GM18505 (cell line): ENCODE measurements around the gene PLCB4.

Experiments
- ATAC-seq: cut with Tn5 transposase; IDR thresholded peaks from one replicate; pipeline ENCODE4 v1.9.1; 2021; ENCODE audit not compliant: unreplicated experiment
- POLR2A ChIP-seq: IDR thresholded peaks from 4 replicates; pipeline ENCODE4 v1.6.1; 2011; ENCODE audit warnings: borderline replicate concordance; ENCODE audit not compliant: insufficient read depth, insufficient read length; ENCODE audit errors: extremely low read depth

PLCB4 gene

GRCh38 chr20:9179193-9179802, 110.4 kb downstream of the PLCB4 start:
- no peak for TF ChIP-seq POLR2A
- ATAC-seq = no peak

- ATAC-seq = no peak
- no peak for TF ChIP-seq POLR2A
Observed at GRCh38 chr20:9179867-9180266, 111.0 kb downstream of the PLCB4 start.

DNA sequence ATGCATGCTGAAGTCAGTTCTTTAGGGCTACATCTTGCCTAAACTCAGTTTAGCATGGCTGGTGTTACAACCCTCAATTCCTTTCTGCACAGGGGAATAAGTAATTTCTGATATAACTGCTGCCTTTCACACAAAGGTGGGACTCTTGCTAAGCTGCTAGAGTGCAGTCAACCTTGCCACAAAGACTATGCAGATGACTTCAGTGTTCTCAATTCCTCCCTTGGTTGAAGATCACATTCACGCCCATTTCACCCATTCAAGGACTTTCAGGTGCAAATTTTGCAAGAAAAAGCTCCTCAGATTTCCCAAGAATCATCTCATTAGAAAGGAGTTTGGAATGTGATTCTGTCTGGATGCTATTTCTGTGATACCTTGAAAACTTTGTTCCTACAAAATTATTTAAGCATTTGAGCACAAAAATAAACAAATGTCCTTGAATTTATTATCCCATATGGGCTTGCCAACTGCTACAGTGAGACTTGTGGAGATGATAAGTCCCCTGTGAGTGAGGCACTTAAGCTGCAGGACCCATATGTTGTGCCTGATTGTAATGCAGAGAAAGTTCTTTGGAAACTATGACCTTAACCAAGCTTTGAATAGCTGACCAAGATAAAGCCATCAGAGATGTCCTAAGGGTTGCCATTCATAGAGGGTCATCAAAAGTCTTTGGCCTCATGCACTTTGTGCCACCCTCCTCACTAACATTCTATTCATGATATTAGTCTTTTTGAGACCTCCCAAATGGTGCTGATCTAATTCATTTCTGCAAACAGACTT, 111.8 kb downstream of the PLCB4 start:
- ATAC-seq = no peak
- TF ChIP-seq POLR2A = no peak

- ATAC-seq = no peak
Observed at GRCh38 chr20:9185511-9185910, 116.6 kb downstream of the PLCB4 start.

GRCh38 chr20:9186396-9186795, 117.5 kb downstream of the PLCB4 start:
- TF ChIP-seq POLR2A = no peak
- ATAC-seq = no peak

More at GRCh38 chr20:9185511-9185910, 116.6 kb downstream of the PLCB4 start:
- no peak for TF ChIP-seq POLR2A

DNA sequence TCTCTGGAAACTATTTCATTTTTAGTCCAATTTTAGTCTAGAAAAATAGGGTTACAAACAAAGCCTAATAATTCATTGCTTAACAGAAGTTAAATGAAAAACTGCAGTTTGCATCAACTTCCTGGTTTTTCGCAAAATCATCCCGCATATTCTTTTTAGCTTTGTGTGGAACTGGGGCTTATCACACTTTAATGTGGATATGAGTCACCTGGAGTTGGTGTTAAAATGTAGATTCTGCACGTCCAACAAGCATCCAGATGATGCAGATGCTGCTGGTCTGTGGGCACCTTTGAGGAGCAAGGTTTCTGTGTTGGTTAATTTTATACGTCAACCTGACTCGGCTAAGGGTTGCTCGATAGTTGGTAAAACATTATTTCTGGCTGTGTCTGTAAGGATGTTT, 126.1 kb downstream of the PLCB4 start:
- no peak for TF ChIP-seq POLR2A
- no peak for ATAC-seq

GRCh38 chr20:9196110-9196509, 127.2 kb downstream of the PLCB4 start:
- no peak for ATAC-seq
- TF ChIP-seq POLR2A = no peak

GRCh38 chr20:9198460-9198859, 129.6 kb downstream of the PLCB4 start:
- ATAC-seq = no peak

GRCh38 chr20:9200196-9200595, 131.3 kb downstream of the PLCB4 start:
- TF ChIP-seq POLR2A = no peak
- no peak for ATAC-seq

More at GRCh38 chr20:9198460-9198859, 129.6 kb downstream of the PLCB4 start:
- TF ChIP-seq POLR2A = no peak

DNA sequence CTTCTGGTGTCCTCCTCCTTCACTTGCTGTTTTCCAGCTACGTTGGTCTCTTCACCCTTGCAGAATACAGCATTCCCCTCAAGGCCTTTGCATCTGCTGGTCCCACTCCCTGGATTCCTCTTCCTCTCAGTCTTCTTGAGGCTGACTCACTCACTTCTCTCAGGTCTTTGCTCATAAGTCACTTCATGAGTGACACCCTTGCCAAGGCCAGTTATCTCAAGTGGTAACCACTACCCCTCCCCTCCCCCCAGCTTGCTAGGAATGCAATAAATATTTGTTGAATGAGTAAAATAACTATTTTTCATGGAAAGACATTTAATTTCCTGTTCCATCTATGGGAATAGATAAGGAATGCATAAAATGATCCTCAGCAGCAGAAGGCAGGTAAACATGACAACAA, 131.7 kb downstream of the PLCB4 start:
- TF ChIP-seq POLR2A = no peak
- no peak for ATAC-seq

- no peak for TF ChIP-seq POLR2A
- no peak for ATAC-seq
Observed at GRCh38 chr20:9202420-9203080, 133.7 kb downstream of the PLCB4 start.

DNA sequence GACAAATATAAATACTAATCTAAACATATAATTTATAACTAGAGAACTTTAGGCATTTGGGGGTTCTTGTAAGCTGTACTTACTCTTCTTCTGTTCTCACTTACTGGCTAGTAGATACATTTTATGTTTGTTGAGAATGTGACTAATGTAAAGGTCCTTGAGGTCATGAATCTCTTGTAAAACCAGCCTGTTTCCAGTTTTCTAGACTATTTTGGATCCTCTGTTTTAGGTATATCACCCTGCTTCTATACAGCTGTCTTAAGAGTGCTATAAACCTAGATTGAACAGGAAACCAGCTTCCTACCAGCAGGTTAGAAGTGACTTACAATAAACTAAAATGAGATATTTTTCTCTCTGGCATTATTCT, 134.2 kb downstream of the PLCB4 start:
- ATAC-seq = no peak
- no peak for TF ChIP-seq POLR2A

DNA sequence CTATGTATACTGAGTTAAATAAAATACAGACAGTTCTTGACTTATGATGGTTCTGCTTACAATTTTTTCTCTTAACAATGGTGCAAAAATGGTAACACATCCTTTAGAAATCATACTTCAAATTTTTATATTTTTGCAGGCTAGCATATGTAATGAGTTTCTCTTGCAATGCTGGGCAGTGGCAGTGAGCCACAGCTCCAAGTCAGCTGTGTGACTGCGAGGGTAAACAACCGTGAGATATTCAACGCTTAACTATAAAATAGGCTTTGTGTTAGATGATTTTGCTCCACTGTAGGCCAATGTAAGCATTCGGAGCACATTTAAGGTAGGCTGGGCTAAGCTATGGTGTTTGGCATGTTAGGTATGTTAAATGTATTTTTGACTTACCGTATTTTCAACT, 136.1 kb downstream of the PLCB4 start:
- ATAC-seq = no peak
- TF ChIP-seq POLR2A = no peak

- ATAC-seq = no peak
- TF ChIP-seq POLR2A = no peak
Observed at GRCh38 chr20:9206486-9206885, 137.6 kb downstream of the PLCB4 start.
